CD14-positive monocyte (primary cell): ENCODE results near the gene XYLT1. TPM values are rescaled to one million over a fixed set of nuclear protein-coding genes. Genes with fewer than 3 reads are reported as not detected.

Source experiments
- DNase-seq, 3 donors: peaks; one replicate each; pipeline ENCODE4 v3.0.0-alpha.2; 2011 to 2022
- H2AFZ ChIP-seq: 2 replicates; pipeline ENCODE4 v1.6.0; 2012; ENCODE audit warnings: mild to moderate bottlenecking, low read depth, low read length, inconsistent platforms; ENCODE audit not compliant: insufficient read depth, poor library complexity, severe bottlenecking
- H3K27ac ChIP-seq, 2 donors: 1 replicate in 1 of 2; 2 replicates in 1 of 2; pipeline ENCODE4 v1.5.1; 2012 to 2013; ENCODE audit warnings: low read length in 2 of 2, control low read depth in 1 of 2, inconsistent platforms in 1 of 2, low read depth in 1 of 2, mild to moderate bottlenecking in 1 of 2
- H3K27me3 ChIP-seq, 2 donors: one replicate each; pipeline versions ENCODE4 v1.6.0 to v1.6.1; 2011 to 2013; ENCODE audit warnings: low read length in 2 of 2; ENCODE audit not compliant: control insufficient read depth in 2 of 2, insufficient read depth in 2 of 2
- H3K36me3 ChIP-seq, 2 donors: replicated peaks in 1 of 2; 1 replicate in 1 of 2; 2 replicates in 1 of 2; pipeline versions ENCODE4 v1.5.1 to v1.6.1; 2012 to 2013; ENCODE audit warnings: low read length in 2 of 2, control low read depth in 1 of 2, inconsistent platforms in 1 of 2, mild to moderate bottlenecking in 1 of 2; ENCODE audit not compliant: insufficient read depth in 2 of 2, control insufficient read depth in 1 of 2
- H3K4me1 ChIP-seq, 2 donors: 1 replicate in 1 of 2; 2 replicates in 1 of 2; pipeline versions ENCODE4 v1.5.1 to v1.6.1; 2012 to 2013; ENCODE audit warnings: low read length in 2 of 2, control low read depth in 1 of 2, inconsistent platforms in 1 of 2, mild to moderate bottlenecking in 1 of 2, moderate library complexity in 1 of 2; ENCODE audit not compliant: insufficient read depth in 2 of 2, control insufficient read depth in 1 of 2
- H3K4me2 ChIP-seq: replicated peaks from 2 replicates; pipeline ENCODE3; 2012; ENCODE audit warnings: low read length, moderate library complexity, mild to moderate bottlenecking; ENCODE audit not compliant: poor library complexity, severe bottlenecking; ENCODE audit errors: extremely low read depth
- H3K4me3 ChIP-seq, 3 experiments: fragments of 200-600 bp in 1 of 3; sonication (generic) in 1 of 3; replicated peaks in 1 of 3; 1 replicate in 2 of 3; 2 replicates in 1 of 3; pipeline ENCODE4 v1.5.1; 2011 to 2013; ENCODE audit warnings: low read length in 3 of 3, mild to moderate bottlenecking in 3 of 3, control low read depth in 2 of 3, low read depth in 2 of 3, inconsistent platforms in 1 of 3, moderate library complexity in 1 of 3
- H3K79me2 ChIP-seq: 2 replicates; pipeline ENCODE4 v1.6.0; 2012; ENCODE audit warnings: mild to moderate bottlenecking, control low read depth, inconsistent platforms, low read length, moderate library complexity; ENCODE audit not compliant: insufficient read depth
- H3K9ac ChIP-seq: 2 replicates; pipeline ENCODE4 v1.6.0; 2017; ENCODE audit warnings: low read length, mild to moderate bottlenecking; ENCODE audit not compliant: insufficient read depth, poor library complexity, severe bottlenecking
- H3K9me3 ChIP-seq, 2 donors: replicated peaks in 1 of 2; 1 replicate in 1 of 2; 2 replicates in 1 of 2; pipeline versions ENCODE4 v1.5.1 to v1.6.1; 2012 to 2013; ENCODE audit warnings: low read length in 2 of 2, control low read depth in 1 of 2; ENCODE audit not compliant: control insufficient read depth in 1 of 2, insufficient read depth in 1 of 2
- H4K20me1 ChIP-seq: 2 replicates; pipeline ENCODE4 v1.6.0; 2012; ENCODE audit warnings: mild to moderate bottlenecking, low read length, control low read depth, moderate library complexity; ENCODE audit not compliant: insufficient read depth
- H3K27ac Mint-ChIP-seq, 7 donors: one replicate each; pipeline ENCODE4 v1.8.0; 2020; ENCODE audit warnings: mild to moderate bottlenecking in 7 of 7, mixed read lengths in 7 of 7, moderate library complexity in 6 of 7, inconsistent platforms in 2 of 7
- H3K27me3 Mint-ChIP-seq, 3 donors: one replicate each; pipeline ENCODE4 v1.8.0; 2021 to 2022; ENCODE audit warnings: low read depth in 3 of 3, mild to moderate bottlenecking in 3 of 3, mixed read lengths in 3 of 3, moderate library complexity in 3 of 3, inconsistent platforms in 1 of 3
- H3K36me3 Mint-ChIP-seq, 2 donors: one replicate each; pipeline ENCODE4 v1.8.0; 2020; ENCODE audit warnings: mixed read lengths in 2 of 2, inconsistent platforms in 1 of 2, mild to moderate bottlenecking in 1 of 2
- H3K4me1 Mint-ChIP-seq: one replicate; pipeline ENCODE4 v1.8.0; 2020; ENCODE audit warnings: mild to moderate bottlenecking, mixed read lengths
- H3K4me3 Mint-ChIP-seq, 2 donors: one replicate each; pipeline ENCODE4 v1.8.0; 2020; ENCODE audit warnings: mild to moderate bottlenecking in 2 of 2, mixed read lengths in 2 of 2, moderate library complexity in 1 of 2
- H3K9me3 Mint-ChIP-seq, 7 donors: one replicate each; pipeline ENCODE4 v1.8.0; 2020 to 2022; ENCODE audit warnings: mixed read lengths in 7 of 7, mild to moderate bottlenecking in 6 of 7, moderate library complexity in 6 of 7, inconsistent platforms in 2 of 7
- WGBS: methylation state at CpG from one replicate; pipeline ENCODE4 v1.1.5; 2013; ENCODE audit warnings: missing lambda C conversion rate; ENCODE audit not compliant: insufficient coverage; 5-methylcytosine and 5-hydroxymethylcytosine counted together
- intact Hi-C, 2 donors: fragments of 100-400 bp; cut with micrococcal nuclease; formaldehyde crosslinking; loops; one replicate each; pipeline versions ENCODE4 v1.15.0 to v1.15.1; 2023
- polyA plus RNA-seq, 3 donors: library from polyadenylated mRNA; depleted of rRNA in 1 of 3; unstranded in 2 of 3; stranded (reverse) in 1 of 3; fragments of 300-500 nt in 2 of 3; fragments of >200 nt in 1 of 3; fragmentation: Illumina TruSeq in 2 of 3; gene quantifications; 1 replicate in 2 of 3; 2 replicates in 1 of 3; pipeline ENCODE4 v1.2.3, GENCODE V29; 2012 to 2021
- TF ChIP-seq, protein P1 (sequence below): fragments of 200-600 bp; IDR thresholded peaks from one replicate; pipeline ENCODE4 v1.8.0; 2022; ENCODE audit warnings: antibody characterized with exemption, mild to moderate bottlenecking

The XYLT1 gene
- polyA plus RNA-seq, 3 donors: 0.51 to 9.4 (median 1.6) TPM

DNA sequence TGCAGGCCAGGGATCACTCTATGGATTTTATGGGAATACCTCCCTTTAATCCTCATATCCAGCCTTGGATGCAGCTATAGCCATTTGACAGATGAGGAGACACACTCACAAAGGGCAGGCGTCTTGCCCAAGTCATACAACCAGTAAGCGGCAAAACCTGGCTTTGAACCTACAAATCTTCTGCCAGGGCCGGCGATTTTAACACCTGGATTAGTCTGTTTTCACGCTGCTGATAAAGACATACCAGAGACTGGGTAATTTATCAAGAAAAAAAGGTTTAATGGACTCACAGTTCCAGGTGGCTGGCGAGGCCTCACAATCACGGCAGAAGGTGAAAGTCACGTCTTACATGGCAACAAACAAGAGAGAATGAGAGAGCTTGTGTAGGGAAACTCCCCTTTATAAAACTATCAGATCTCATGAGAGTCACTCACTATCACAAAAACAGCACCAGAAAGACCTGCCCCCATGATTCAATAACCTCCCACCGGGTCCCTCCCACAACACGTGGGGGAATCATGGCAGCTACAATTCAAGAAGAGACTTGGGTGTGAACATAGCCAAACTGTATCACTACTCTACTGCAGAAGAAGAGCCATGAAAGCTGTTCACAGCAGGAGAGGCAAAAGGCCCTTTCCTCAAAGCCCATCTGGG is 67.5 kb downstream of the XYLT1 start:
- peaks cover 35% of the 10 kb centered on the region for H3K79me2 ChIP-seq

DNA sequence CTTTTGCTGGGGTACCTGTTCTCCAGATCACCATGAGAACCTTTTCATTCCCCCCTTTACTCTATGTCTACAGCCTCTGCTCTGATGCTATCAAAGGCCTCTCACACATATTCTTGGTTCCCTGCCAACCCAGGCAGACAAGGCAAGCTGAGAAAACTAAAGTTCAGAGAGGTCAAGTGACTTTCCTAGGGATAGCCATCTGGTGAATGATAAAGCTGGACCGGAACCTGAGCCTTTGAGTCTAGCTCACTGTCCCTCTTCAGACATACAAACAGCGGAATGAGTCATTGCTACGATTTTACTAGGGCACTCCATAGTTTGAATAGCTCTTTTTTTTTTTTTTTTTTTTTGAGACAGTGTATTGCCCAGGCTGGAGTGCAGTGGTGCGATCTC is 73.3 kb downstream of the XYLT1 start:
- Histone ChIP-seq H3K4me3 (no peak overlapping the region), H3K79me2 (peaks cover 22% of the 10 kb centered on the region), H2AFZ (no peak overlapping the region), H3K9ac (no peak overlapping the region), H3K27ac (no peak overlapping the region), H3K9me3 (no peaks in the 10 kb centered on the region), H3K36me3 (peaks cover 0 to 2% of the 10 kb centered on the region in 2 donors), H3K4me2 (no peak overlapping the region), H3K4me1 (peaks cover 7 to 8% of the 10 kb centered on the region in 2 donors), H4K20me1 (no peaks in the 10 kb centered on the region), H3K27me3 (no peaks in the 10 kb centered on the region)
- 100% methylated on average over 1 of the region's 4 CpGs for WGBS
- TF ChIP-seq, protein P1, sequence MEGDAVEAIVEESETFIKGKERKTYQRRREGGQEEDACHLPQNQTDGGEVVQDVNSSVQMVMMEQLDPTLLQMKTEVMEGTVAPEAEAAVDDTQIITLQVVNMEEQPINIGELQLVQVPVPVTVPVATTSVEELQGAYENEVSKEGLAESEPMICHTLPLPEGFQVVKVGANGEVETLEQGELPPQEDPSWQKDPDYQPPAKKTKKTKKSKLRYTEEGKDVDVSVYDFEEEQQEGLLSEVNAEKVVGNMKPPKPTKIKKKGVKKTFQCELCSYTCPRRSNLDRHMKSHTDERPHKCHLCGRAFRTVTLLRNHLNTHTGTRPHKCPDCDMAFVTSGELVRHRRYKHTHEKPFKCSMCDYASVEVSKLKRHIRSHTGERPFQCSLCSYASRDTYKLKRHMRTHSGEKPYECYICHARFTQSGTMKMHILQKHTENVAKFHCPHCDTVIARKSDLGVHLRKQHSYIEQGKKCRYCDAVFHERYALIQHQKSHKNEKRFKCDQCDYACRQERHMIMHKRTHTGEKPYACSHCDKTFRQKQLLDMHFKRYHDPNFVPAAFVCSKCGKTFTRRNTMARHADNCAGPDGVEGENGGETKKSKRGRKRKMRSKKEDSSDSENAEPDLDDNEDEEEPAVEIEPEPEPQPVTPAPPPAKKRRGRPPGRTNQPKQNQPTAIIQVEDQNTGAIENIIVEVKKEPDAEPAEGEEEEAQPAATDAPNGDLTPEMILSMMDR: no peak
- H3K4me1 Mint-ChIP-seq: peaks cover 15% of the 10 kb centered on the region
- DNase-seq: no peak
- H3K36me3 Mint-ChIP-seq: peaks cover 25% of the 10 kb centered on the region in 2 donors
- peaks cover 0 to 2% (median 0%) of the 10 kb centered on the region in 3 donors for H3K27me3 Mint-ChIP-seq
- intact Hi-C loops: no loop called here
- no peaks in the 10 kb centered on the region for H3K9me3 Mint-ChIP-seq
- no peak overlapping the region for H3K4me3 Mint-ChIP-seq
- H3K27ac Mint-ChIP-seq: peak overlapping the region in 1 of 7 donors; percentile 60

More for the DNA sequence above, 67.5 kb downstream of the XYLT1 start:
- peaks cover 0 to 2% (median 0%) of the 10 kb centered on the region in 3 donors for H3K27me3 Mint-ChIP-seq
- Histone ChIP-seq H3K27me3 (no peaks in the 10 kb centered on the region), H3K9me3 (no peaks in the 10 kb centered on the region), H3K36me3 (peaks cover 0 to 3% of the 10 kb centered on the region in 2 donors), H3K4me2 (no peak overlapping the region), H3K27ac (peak overlapping the region in 1 of 2 donors; percentile 14), H3K4me3 (no peak overlapping the region), H2AFZ (no peak overlapping the region), H3K4me1 (peaks cover 18 to 20% of the 10 kb centered on the region in 2 donors), H4K20me1 (no peaks in the 10 kb centered on the region), H3K9ac (no peak overlapping the region)
- peaks cover 0 to 2% (median 0%) of the 10 kb centered on the region in 7 donors for H3K9me3 Mint-ChIP-seq
- H3K27ac Mint-ChIP-seq: peak overlapping the region in 2 of 7 donors; percentile 31 to 71
- H3K4me1 Mint-ChIP-seq: peaks cover 27% of the 10 kb centered on the region
- 100% methylated on average over 3 of the region's 10 CpGs for WGBS
- peaks cover 27 to 33% of the 10 kb centered on the region in 2 donors for H3K36me3 Mint-ChIP-seq
- no peak overlapping the region for H3K4me3 Mint-ChIP-seq
- no peak for DNase-seq
- intact Hi-C loops: no loop called here
- TF ChIP-seq, protein P1: no peak
